SH-SY5Y (cell line): ENCODE data around the gene WFIKKN1.

Experiments
- GATA2 ChIP-seq: IDR thresholded peaks from 2 replicates; pipeline ENCODE4 v1.6.1; 2011; ENCODE audit warnings: mild to moderate bottlenecking, low read depth, low read length
- GATA3 ChIP-seq: IDR thresholded peaks from 2 replicates; pipeline ENCODE4 v1.6.1; 2011; ENCODE audit warnings: low read depth, mild to moderate bottlenecking, low read length, moderate library complexity

Gene WFIKKN1

DNA sequence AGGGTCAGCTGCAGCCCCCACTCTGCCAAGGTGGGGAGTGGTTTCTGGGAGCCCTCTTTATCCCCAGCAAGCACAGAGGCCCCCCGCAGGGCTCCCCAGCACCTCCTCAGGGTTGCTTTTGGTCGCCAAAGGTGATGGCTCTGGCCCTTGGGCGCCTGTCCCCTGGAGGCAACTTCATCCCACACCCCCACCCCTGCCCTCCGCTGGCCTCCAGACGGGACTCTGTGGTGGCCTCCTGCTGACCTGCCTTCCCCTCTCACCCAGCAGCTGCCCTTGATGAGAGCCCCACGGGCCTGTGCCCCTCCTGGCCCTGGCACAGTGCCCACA is 29.3 kb downstream of the WFIKKN1 start:
- TF ChIP-seq GATA3 (no peak), GATA2 (no peak)

DNA sequence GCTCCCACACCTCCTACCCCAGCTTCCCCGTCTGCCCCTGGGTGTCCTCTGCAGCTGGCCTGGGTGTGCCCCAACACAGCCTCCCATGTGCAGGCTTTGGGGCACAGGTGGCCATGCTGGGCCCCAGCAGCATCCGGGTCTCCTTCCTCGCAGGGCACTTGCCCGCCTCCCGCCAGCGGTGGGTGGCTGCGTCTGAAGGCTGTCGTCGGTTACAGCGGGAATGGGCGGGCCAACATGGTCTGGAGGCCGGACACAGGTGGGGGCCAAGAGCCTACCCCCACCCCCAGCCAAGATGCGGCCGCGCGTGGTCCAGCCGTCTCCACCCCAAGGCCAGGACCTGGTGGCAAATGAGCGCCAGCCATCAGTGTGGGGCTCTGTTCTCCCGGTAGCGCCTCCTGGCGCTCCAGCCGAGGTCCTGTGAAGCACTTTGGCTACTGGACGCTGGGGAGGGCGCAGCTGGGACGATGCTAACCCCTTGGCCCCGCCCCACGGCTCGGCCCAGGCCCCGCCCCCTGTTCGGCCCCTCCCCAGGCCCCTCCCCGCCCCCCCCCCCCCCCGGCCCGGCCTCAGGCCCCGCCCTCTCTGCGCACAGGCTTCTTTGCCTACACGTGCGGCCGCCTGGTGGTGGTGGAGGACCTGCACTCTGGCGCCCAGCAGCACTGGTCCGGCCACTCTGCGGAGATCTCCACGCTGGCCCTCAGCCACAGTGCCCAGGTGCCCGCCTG is 29.8 kb downstream of the WFIKKN1 start:
- TF ChIP-seq GATA3 (no peak), GATA2 (no peak)

DNA sequence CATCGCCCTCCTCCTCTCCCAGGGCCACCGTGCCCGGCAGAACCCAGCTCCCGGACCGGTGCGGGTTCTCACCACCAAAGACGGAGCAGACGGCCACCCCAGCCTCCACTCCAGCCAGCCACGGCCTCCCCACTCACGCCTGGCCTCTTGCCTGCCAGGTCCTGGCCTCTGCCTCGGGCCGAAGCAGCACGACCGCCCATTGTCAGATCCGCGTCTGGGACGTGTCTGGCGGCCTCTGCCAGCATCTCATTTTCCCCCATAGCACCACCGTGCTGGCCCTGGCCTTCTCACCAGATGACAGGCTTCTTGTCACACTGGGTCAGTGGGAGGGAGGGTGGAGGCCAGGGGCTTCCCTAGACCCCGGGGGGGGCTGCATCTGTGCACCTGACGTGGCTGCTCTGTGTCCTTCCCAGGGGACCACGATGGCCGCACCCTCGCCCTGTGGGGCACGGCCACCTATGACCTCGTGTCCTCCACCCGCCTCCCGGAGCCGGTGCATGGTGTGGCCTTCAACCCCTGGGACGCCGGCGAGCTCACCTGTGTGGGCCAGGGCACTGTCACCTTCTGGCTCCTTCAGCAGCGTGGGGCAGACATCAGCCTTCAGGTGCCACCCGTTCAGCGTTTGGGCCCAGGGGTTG is 30.5 kb downstream of the WFIKKN1 start:
- no peak for TF ChIP-seq GATA3

DNA sequence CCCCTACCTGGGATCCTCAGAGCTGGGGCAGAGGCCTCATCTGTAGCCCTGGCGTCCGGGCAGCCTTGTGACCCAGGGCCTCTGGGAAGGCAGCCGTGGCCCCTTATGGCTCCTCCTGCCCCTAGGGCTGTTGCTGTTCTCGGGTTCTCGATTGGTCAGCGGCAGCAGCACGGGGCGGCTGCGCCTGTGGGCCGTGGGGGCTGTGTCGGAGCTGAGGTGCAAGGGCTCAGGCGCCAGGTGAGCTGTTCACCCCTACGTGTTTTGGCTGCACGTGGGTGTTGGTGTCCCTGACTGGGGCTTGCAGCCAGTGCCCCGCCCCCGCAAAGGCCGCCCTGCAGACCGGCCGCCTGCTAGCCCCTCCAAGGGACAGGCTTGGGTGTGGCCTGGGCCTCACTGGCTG is 31.3 kb downstream of the WFIKKN1 start:
- no peak for TF ChIP-seq GATA2
- TF ChIP-seq GATA3, result no peak

DNA sequence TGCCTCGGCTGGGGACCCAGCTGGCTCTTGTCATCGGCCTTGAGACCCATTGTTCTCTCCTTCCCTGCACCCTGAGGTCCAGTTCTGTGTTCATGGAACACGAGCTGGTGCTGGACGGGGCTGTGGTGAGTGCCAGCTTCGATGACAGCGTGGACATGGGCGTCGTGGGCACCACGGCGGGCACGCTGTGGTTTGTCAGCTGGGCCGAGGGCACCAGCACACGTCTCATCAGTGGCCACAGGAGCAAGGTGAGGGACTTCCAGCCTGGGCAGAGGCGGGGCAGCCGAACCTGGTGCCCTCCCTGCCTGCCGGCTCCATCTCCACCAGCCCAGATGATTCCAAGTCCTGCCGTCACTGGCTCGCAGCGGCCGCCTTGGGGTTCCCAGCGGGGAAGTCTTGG is 31.8 kb downstream of the WFIKKN1 start:
- TF ChIP-seq GATA3 (no peak), GATA2 (no peak)

DNA sequence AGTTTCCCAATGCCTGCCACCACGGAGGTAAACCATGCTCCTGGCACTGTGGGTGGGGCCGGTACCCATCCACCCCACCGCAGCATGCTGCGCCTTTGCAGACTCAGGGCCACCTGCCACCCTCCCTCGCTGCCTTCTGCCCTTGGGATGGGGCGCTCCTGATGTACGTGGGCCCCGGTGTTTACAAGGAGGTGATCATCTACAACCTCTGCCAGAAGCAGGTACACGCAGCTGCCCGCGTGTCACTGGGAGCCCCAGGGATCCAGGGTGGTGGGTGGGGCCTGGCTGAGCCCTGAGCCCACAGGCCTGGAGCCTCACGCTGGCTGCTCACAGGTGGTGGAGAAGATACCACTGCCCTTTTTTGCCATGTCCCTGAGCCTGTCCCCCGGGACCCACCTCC is 35.8 kb downstream of the WFIKKN1 start:
- TF ChIP-seq GATA3 (no peak), GATA2 (no peak)

DNA sequence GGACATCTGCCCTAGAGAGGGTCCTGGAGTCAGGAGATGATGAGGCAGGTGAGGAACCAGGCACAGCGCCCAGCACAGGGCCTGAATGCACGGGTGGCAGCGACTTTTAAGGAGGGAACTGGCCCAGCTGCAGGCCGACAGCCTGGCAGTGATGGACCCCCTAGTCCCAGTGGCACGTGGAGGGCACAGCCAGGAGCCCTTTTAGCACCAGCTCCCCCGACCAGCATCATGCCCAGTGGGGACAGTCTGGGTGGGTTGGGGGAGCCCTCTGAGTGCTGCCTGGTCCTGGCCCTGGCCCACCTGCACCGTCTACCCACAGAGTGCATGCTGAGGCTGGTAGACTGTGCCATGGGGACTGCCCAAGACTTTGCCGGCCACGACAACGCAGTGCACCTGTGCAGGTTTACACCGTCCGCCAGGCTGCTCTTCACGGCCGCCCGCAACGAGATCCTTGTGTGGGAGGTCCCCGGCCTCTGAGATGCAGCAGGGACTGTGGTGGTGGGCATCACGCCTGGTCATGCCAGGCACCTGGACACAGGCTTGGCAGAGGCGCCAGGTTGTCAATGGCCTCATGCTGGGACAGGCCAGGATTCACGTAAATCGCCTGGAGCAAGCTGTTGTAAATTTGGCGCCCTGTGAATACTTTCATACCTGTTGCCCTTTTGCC is 36.5 kb downstream of the WFIKKN1 start:
- no peak for TF ChIP-seq GATA3
- no peak for TF ChIP-seq GATA2

DNA sequence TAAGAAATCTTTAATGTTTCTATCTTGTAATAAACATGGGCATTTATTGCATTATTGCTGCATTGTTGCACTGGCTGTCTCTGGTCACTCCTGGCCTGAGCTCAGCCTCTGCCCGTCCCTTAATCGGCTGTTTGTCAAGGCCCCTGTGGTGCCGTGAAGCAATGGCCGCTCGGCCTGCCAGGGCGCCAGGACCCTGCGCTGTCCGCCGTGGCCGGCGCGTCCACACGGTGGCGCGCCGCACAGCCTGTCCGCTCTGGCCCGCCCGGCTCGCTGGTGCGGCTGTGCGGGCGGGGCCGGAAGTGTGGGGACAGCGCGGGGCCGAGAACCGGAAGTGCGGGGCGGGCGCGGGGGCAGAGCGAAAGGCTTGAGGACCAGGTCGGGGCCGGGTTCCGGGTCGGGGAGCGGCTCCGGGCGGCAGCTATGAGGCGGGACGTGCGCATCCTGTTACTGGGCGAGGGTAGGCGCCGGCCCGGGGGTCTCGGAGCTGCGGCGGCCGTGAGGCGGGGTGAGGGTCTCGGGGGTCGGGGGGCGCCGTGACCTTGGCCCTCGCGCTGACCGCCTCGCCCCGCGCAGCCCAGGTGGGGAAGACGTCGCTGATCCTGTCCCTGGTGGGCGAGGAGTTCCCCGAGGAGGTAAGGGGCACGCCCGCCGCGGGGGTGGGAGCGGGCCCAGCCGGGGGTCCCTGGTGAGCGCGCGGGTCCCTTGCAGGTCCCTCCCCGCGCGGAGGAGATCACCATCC is 37.2 kb downstream of the WFIKKN1 start, which contains the start of gene RHOT2:
Gene RHOT2, plus strand, starts transcription at position 353 of the 739 bp plus-strand sequence. Its CDS starts 68 bp downstream, at position 421.
- TF ChIP-seq GATA2, result no peak
- TF ChIP-seq GATA3, result no peak

DNA sequence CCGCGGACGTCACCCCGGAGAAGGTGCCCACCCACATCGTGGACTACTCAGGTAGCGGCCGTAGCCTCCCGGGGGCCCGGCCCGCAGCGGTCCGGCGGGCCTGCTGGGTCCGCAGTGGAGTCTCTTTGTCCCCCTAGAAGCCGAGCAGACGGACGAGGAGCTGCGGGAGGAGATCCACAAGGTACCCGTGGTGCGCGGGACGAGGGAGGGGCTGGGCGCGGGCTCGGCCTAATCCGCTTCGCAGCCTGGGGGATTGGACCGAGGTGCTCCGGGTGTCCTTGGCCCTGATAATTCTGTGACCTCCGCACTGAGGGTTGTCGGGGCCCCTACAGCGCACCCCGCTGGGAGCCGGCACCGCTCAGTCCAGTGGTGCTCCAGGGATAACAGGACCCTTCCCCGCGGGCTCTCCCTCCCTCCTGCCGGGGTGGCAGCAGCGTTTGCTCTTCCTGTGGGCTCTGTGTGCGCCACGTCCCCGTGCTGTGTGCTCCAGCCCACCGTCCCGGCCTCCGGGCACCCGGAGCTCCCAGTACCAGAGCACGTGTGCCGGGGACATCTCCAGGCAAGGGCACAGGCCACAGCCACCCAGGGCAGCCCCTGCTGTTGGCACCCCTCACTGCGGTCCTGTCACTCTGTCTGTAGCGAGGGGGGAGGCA is 37.9 kb downstream of the WFIKKN1 start:
- TF ChIP-seq GATA3 (no peak), GATA2 (no peak)

DNA sequence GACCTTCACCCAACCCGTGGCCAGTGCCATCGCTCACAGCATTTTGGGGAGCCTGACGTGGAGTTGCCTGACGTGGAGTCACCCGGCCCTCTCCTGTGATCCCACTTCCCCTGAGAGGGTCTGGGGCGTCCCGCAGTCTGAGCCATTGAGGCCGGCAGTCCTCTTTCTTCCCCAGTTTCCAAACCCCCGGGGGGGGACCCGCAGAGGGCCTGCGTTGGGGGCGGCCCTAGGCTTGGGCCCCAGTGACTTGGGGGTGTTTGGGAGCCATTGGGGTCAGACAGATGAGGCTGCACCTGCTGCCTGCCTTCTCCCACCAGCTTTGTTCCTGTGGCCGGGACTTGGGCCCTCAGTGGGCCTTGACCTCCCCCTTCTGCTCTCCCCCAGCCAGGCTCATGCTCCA is 38.9 kb downstream of the WFIKKN1 start:
- TF ChIP-seq GATA3 (no peak), GATA2 (no peak)

DNA sequence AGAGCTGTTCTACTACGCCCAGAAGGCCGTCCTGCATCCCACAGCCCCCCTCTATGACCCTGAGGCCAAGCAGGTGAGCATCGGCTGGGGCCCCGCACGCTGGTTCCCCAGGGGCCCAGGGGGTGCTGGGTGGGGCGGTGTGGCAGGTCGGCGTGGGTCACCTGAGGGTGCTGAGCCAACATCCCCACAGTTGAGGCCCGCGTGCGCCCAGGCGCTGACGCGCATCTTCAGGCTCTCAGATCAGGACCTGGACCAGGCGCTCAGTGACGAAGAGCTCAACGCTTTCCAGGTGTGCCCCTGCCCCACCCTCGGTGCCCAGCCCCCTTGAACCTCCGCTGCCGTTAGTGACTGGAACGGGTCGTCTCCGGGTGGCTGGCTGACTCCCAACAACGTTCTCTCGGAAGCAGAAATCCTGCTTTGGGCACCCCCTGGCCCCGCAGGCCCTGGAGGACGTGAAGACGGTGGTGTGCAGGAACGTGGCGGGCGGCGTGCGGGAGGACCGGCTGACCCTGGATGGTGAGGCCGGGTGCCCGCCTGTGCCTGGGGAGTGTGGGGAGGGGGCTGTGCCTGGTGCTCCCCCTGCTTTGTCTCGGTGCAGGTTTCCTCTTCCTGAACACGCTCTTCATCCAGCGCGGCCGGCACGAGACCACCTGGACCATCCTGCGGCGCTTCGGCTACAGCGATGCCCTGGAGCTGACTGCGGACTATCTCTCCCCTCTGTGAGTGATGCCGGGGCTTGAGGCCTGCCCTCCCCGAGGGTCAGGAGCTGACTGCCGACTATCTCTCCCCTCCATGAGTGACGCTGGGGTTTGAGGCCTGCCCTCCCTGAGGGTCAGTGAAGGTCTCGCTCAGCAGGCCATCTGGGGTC is 39.9 kb downstream of the WFIKKN1 start:
- no peak for TF ChIP-seq GATA3

DNA sequence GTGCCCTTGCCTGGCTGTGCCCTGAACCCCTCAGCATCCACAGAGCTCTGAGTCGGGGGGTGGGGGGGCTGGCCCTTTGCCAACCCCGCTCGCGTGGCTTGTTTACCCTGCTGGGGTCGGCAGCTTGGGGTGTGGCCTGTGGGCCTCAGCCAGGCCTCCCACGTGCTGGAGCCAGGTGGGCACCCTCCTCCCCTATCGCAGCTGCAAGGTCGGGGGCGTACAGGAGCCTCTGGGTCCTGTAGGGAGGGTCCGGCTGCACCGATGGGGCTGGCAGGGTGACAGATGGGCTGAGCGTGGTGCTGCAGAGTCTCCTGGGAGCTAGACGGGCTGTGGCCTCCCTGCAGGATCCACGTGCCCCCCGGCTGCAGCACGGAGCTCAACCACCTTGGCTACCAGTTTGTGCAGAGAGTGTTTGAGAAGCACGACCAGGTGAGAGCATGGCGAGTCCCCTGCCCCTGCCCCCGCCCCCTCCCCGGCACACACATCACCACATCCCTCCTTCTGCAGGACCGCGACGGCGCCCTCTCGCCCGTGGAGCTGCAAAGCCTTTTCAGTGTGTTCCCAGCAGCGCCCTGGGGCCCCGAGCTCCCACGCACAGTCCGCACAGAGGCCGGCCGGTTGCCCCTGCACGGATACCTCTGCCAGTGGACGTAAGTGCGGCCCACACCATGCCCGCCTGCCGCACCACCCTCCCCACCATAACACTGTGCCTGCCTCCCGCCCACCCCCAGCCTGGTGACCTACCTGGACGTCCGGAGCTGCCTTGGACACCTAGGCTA is 40.8 kb downstream of the WFIKKN1 start:
- no peak for TF ChIP-seq GATA3
- no peak for TF ChIP-seq GATA2

DNA sequence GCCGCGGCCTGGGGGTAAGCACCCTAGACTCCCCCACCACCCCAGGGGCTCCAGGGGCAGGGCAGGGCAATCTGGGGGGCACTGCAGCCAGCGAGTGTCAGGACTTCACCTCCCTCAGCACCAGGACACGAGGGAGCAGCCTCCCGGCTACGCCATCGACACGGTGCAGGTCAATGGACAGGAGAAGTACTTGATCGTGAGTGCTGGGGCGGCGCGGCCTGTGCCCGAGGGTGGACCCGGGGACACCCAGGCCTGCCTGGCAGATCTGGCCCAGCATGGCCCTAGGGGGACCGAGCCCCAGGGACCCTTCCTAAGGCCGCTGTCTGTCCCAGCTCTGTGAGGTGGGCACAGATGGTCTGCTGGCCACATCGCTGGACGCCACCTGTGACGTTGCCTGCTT is 41.6 kb downstream of the WFIKKN1 start:
- no peak for TF ChIP-seq GATA2
- no peak for TF ChIP-seq GATA3
